Measurements from ENCODE around the gene CCDC183.
"Not testable (repeated sequence)": the region's sequence is repeated elsewhere in the genome, so short reads cannot be mapped to it uniquely, and the experiment has no call there.

Gene CCDC183

GRCh38 chr9:136826703-136827582 lies 30.8 kb downstream of the CCDC183 start:
- Mint-ChIP-seq H3K27ac (no peak overlapping the region), H3K9me3 (no peaks in the 10 kb centered on the region), H3K4me1 (ENCODE audit: low read depth) (no peaks in the 10 kb centered on the region), H3K4me3 (no peak overlapping the region), H3K36me3 (ENCODE audit: low read depth) (peaks cover 77% of the 10 kb centered on the region), H3K27me3 (no peaks in the 10 kb centered on the region)
- DNase-seq = peak; percentile 23

GRCh38 chr9:136827794-136828473 lies 31.8 kb downstream of the CCDC183 start:
- Mint-ChIP-seq H3K27ac (no peak overlapping the region), H3K9me3 (no peaks in the 10 kb centered on the region), H3K36me3 (ENCODE audit: low read depth) (peaks cover 85% of the 10 kb centered on the region), H3K4me1 (ENCODE audit: low read depth) (no peaks in the 10 kb centered on the region), H3K27me3 (no peaks in the 10 kb centered on the region), H3K4me3 (no peak overlapping the region)
- DNase-seq = no peak

- H3K27ac Mint-ChIP-seq = no peak overlapping the region
- peaks cover 81% of the 10 kb centered on the region for H3K36me3 Mint-ChIP-seq (ENCODE audit: low read depth)
- no peak overlapping the region for H3K4me3 Mint-ChIP-seq
- no peaks in the 10 kb centered on the region for H3K4me1 Mint-ChIP-seq (ENCODE audit: low read depth)
- no peak for DNase-seq
- no peaks in the 10 kb centered on the region for H3K27me3 Mint-ChIP-seq
- H3K9me3 Mint-ChIP-seq = no peaks in the 10 kb centered on the region
Observed at GRCh38 chr9:136828474-136829140, 32.5 kb downstream of the CCDC183 start.

GRCh38 chr9:136829412-136829811 lies 33.3 kb downstream of the CCDC183 start:
- Mint-ChIP-seq H3K27me3 (no peaks in the 10 kb centered on the region), H3K4me1 (ENCODE audit: low read depth) (no peaks in the 10 kb centered on the region), H3K27ac (no peak overlapping the region), H3K4me3 (no peak overlapping the region), H3K9me3 (no peaks in the 10 kb centered on the region), H3K36me3 (ENCODE audit: low read depth) (peaks cover 81% of the 10 kb centered on the region)
- no peak for DNase-seq

GRCh38 chr9:136829981-136830885 lies 34.1 kb downstream of the CCDC183 start:
- H3K4me1 Mint-ChIP-seq (ENCODE audit: low read depth) = no peaks in the 10 kb centered on the region
- no peak for DNase-seq
- no peak overlapping the region for H3K27ac Mint-ChIP-seq
- no peak overlapping the region for H3K4me3 Mint-ChIP-seq
- H3K9me3 Mint-ChIP-seq = no peaks in the 10 kb centered on the region
- peaks cover 75% of the 10 kb centered on the region for H3K36me3 Mint-ChIP-seq (ENCODE audit: low read depth)
- no peaks in the 10 kb centered on the region for H3K27me3 Mint-ChIP-seq

- Mint-ChIP-seq H3K27ac (no peak overlapping the region), H3K36me3 (ENCODE audit: low read depth) (peaks cover 74% of the 10 kb centered on the region), H3K27me3 (no peaks in the 10 kb centered on the region), H3K4me1 (ENCODE audit: low read depth) (no peaks in the 10 kb centered on the region), H3K4me3 (no peak overlapping the region), H3K9me3 (no peaks in the 10 kb centered on the region)
- DNase-seq = no peak
Observed at GRCh38 chr9:136831002-136831719, 35.0 kb downstream of the CCDC183 start.

GRCh38 chr9:136831720-136832104 lies 35.6 kb downstream of the CCDC183 start:
- no peak overlapping the region for H3K4me3 Mint-ChIP-seq
- peaks cover 72% of the 10 kb centered on the region for H3K36me3 Mint-ChIP-seq (ENCODE audit: low read depth)
- H3K27ac Mint-ChIP-seq = no peak overlapping the region
- H3K9me3 Mint-ChIP-seq = no peaks in the 10 kb centered on the region
- DNase-seq = no peak
- no peaks in the 10 kb centered on the region for H3K4me1 Mint-ChIP-seq (ENCODE audit: low read depth)
- H3K27me3 Mint-ChIP-seq = no peaks in the 10 kb centered on the region

- Mint-ChIP-seq H3K27me3 (no peaks in the 10 kb centered on the region), H3K4me3 (no peak overlapping the region), H3K9me3 (no peaks in the 10 kb centered on the region)
Observed at GRCh38 chr9:136832581-136832980, 36.4 kb downstream of the CCDC183 start.

GRCh38 chr9:136833381-136834048 lies 37.4 kb downstream of the CCDC183 start:
- not testable (repeated sequence) for H3K4me1 Mint-ChIP-seq (ENCODE audit: low read depth); H3K4me3 Mint-ChIP-seq; H3K27ac Mint-ChIP-seq; DNase-seq; H3K27me3 Mint-ChIP-seq; H3K9me3 Mint-ChIP-seq
- H3K36me3 Mint-ChIP-seq (ENCODE audit: low read depth) = peaks cover 67% of the 10 kb centered on the region

More at GRCh38 chr9:136832581-136832980, 36.4 kb downstream of the CCDC183 start:
- DNase-seq = no peak
- H3K27ac Mint-ChIP-seq = no peak overlapping the region
- no peaks in the 10 kb centered on the region for H3K4me1 Mint-ChIP-seq (ENCODE audit: low read depth)
- peaks cover 69% of the 10 kb centered on the region for H3K36me3 Mint-ChIP-seq (ENCODE audit: low read depth)

- Mint-ChIP-seq H3K4me3 (no peak overlapping the region), H3K27me3 (no peaks in the 10 kb centered on the region), H3K27ac (peak overlapping the region; percentile 18), H3K36me3 (ENCODE audit: low read depth) (peaks cover 64% of the 10 kb centered on the region), H3K4me1 (ENCODE audit: low read depth) (no peaks in the 10 kb centered on the region), H3K9me3 (no peaks in the 10 kb centered on the region)
- peak; percentile 27 for DNase-seq
Observed at GRCh38 chr9:136835162-136835931, 39.2 kb downstream of the CCDC183 start.

GRCh38 chr9:136835932-136836904 lies 40.1 kb downstream of the CCDC183 start:
- no peak overlapping the region for H3K4me3 Mint-ChIP-seq
- no peak overlapping the region for H3K27ac Mint-ChIP-seq
- H3K36me3 Mint-ChIP-seq (ENCODE audit: low read depth) = peaks cover 57% of the 10 kb centered on the region
- no peaks in the 10 kb centered on the region for H3K4me1 Mint-ChIP-seq (ENCODE audit: low read depth)
- no peaks in the 10 kb centered on the region for H3K9me3 Mint-ChIP-seq
- H3K27me3 Mint-ChIP-seq = no peaks in the 10 kb centered on the region
- peak; percentile 26 for DNase-seq

Data from activated T-cell treated with anti-CD3 and anti-CD28 coated beads, Interleukin-2, amount 50 U/mL, for 24 hours (primary cell).